ENCODE data around the gene ZC3HAV1. TPM values are rescaled to one million over a fixed set of nuclear protein-coding genes. Genes with fewer than 3 reads are reported as not detected.

Gene ZC3HAV1
- total RNA-seq, 1 donor from 2014 or later: 23.7 TPM

GRCh38 chr7:139035586-139036353, 73.8 kb downstream of the ZC3HAV1 start, which contains the start of gene ZC3HAV1L:
Gene ZC3HAV1L, minus strand, starts transcription at chr7:139036042. Its CDS starts 25 bp downstream, at chr7:139036017.
- Mint-ChIP-seq H3K4me1 (no peaks in the 10 kb centered on the region), H3K27me3 (ENCODE audit: low read depth) (peaks cover 13% of the 10 kb centered on the region), H3K9me3 (peaks cover 3% of the 10 kb centered on the region), H3K27ac (no peak within 1 kb of the TSS), H3K4me3 (no peak within 1 kb of the TSS), H3K36me3 (no peaks in the 10 kb centered on the region)
- no peak for TF ChIP-seq CTCF (IDR thresholded peaks at IDR 0.05; ENCODE audit: unreplicated experiment)
- DNase-seq (ENCODE audit: low spot score in 2 of 2, unreplicated experiment in 2 of 2): no peak

GRCh38 chr7:139034855-139035585, 74.5 kb downstream of the ZC3HAV1 start:
- H3K9me3 Mint-ChIP-seq: peaks cover 3% of the 10 kb centered on the region
- no peak for TF ChIP-seq CTCF (IDR thresholded peaks at IDR 0.05; ENCODE audit: unreplicated experiment)
- no peak overlapping the region for H3K4me3 Mint-ChIP-seq
- H3K27ac Mint-ChIP-seq: no peak overlapping the region
- DNase-seq (ENCODE audit: low spot score in 2 of 2, unreplicated experiment in 2 of 2): no peak
- peaks cover 13% of the 10 kb centered on the region for H3K27me3 Mint-ChIP-seq (ENCODE audit: low read depth)
- no peaks in the 10 kb centered on the region for H3K36me3 Mint-ChIP-seq
- H3K4me1 Mint-ChIP-seq: no peaks in the 10 kb centered on the region

GRCh38 chr7:139034336-139034735, 75.2 kb downstream of the ZC3HAV1 start:
- Mint-ChIP-seq H3K36me3 (no peaks in the 10 kb centered on the region), H3K4me3 (no peak overlapping the region), H3K4me1 (no peaks in the 10 kb centered on the region), H3K27ac (no peak overlapping the region), H3K9me3 (peaks cover 3% of the 10 kb centered on the region), H3K27me3 (ENCODE audit: low read depth) (peaks cover 12% of the 10 kb centered on the region)
- TF ChIP-seq CTCF (IDR thresholded peaks at IDR 0.05; ENCODE audit: unreplicated experiment): no peak
- no peak for DNase-seq (ENCODE audit: low spot score in 2 of 2, unreplicated experiment in 2 of 2)

GRCh38 chr7:139033346-139034114, 76.0 kb downstream of the ZC3HAV1 start:
- no peak for TF ChIP-seq CTCF (IDR thresholded peaks at IDR 0.05; ENCODE audit: unreplicated experiment)

GRCh38 chr7:139032473-139032872, 77.0 kb downstream of the ZC3HAV1 start:
- DNase-seq (ENCODE audit: low spot score in 2 of 2, unreplicated experiment in 2 of 2): no peak
- peaks cover 3% of the 10 kb centered on the region for H3K9me3 Mint-ChIP-seq
- H3K36me3 Mint-ChIP-seq: no peaks in the 10 kb centered on the region
- H3K4me3 Mint-ChIP-seq: no peak overlapping the region
- H3K27me3 Mint-ChIP-seq (ENCODE audit: low read depth): peaks cover 2% of the 10 kb centered on the region
- no peaks in the 10 kb centered on the region for H3K4me1 Mint-ChIP-seq
- H3K27ac Mint-ChIP-seq: no peak overlapping the region
- TF ChIP-seq CTCF (IDR thresholded peaks at IDR 0.05; ENCODE audit: unreplicated experiment): no peak

More at GRCh38 chr7:139033346-139034114, 76.0 kb downstream of the ZC3HAV1 start:
- no peak overlapping the region for H3K27ac Mint-ChIP-seq
- H3K27me3 Mint-ChIP-seq (ENCODE audit: low read depth): peaks cover 8% of the 10 kb centered on the region
- no peaks in the 10 kb centered on the region for H3K4me1 Mint-ChIP-seq
- H3K36me3 Mint-ChIP-seq: no peaks in the 10 kb centered on the region
- DNase-seq (ENCODE audit: low spot score in 2 of 2, unreplicated experiment in 2 of 2): no peak
- H3K9me3 Mint-ChIP-seq: peaks cover 3% of the 10 kb centered on the region
- no peak overlapping the region for H3K4me3 Mint-ChIP-seq

All from mesothelial cell of epicardium (in vitro differentiated cells).